Testis (tissue), 3 donors: ENCODE results near the gene ITCH. TPM values are rescaled to one million over a fixed set of nuclear protein-coding genes. Genes with fewer than 3 reads are reported as not detected.
"Not testable (repeated sequence)": the region's sequence is repeated elsewhere in the genome, so short reads cannot be mapped to it uniquely, and the experiment has no call there.

Experiments used
- DNase-seq: peaks from one replicate; pipeline ENCODE4 v3.0.0-alpha.2; 2019
- H3K27ac ChIP-seq, 2 donors: fragments of 200-600 bp; sonication (generic); one replicate each; pipeline ENCODE4 v1.5.1; 2019
- H3K27me3 ChIP-seq: fragments of 200-600 bp; sonication (generic); one replicate; pipeline ENCODE4 v1.5.1; 2019
- H3K36me3 ChIP-seq: fragments of 200-600 bp; sonication (generic); one replicate; pipeline ENCODE4 v1.5.1; 2017; ENCODE audit warnings: low read depth; ENCODE audit errors: missing control alignments
- H3K4me1 ChIP-seq: fragments of 200-600 bp; sonication (generic); one replicate; pipeline ENCODE4 v1.5.1; 2019
- H3K4me3 ChIP-seq, 2 donors: fragments of 200-600 bp; sonication (generic); one replicate each; pipeline ENCODE4 v1.5.1; 2017 to 2019
- H3K9me3 ChIP-seq: fragments of 200-600 bp; sonication (generic); one replicate; pipeline ENCODE4 v1.5.1; 2017
- POLR2A ChIP-seq: fragments of 450-650 bp; IDR thresholded peaks from one replicate; pipeline ENCODE4 v1.6.1; 2017; ENCODE audit warnings: antibody characterized with exemption, mild to moderate bottlenecking, moderate library complexity
- WGBS, 2 donors: methylation state at CpG; one replicate each; pipeline ENCODE4 v1.1.5; 2018; 5-methylcytosine and 5-hydroxymethylcytosine counted together
- intact Hi-C: fragments of 100-400 bp; cut with DNase I; formaldehyde crosslinking; loops from one replicate; pipeline ENCODE4 v1.15.1; 2023; ENCODE audit warnings: low total_unique reads
- polyA plus RNA-seq: library from polyadenylated mRNA; stranded (reverse); fragments of 350-450 nt; fragmentation: Illumina TruSeq; extraction: RNeasy Lipid Tissue Mini Kit (QIAGEN cat#74804); gene quantifications from one replicate; pipeline ENCODE4 v1.2.3, GENCODE V29; 2014; ENCODE audit warnings: low read depth, low replicate concordance; ENCODE audit not compliant: insufficient read depth
- total RNA-seq, 2 donors: library from RNA; depleted of rRNA; stranded (reverse); fragments of >200 nt; gene quantifications; one replicate each; pipeline ENCODE4 v1.2.3, GENCODE V29; 2016
- TF ChIP-seq, protein P1 (sequence below), 3 experiments: fragments of 450-650 bp in 2 of 3; fragments of 200-600 bp in 1 of 3; sonication (generic) in 1 of 3; IDR thresholded peaks; one replicate each; pipeline ENCODE4 v1.5.1; 2016 to 2019; ENCODE audit warnings: antibody characterized with exemption in 3 of 3, mild to moderate bottlenecking in 2 of 3, moderate library complexity in 1 of 3

ITCH gene
- total and polyA plus RNA-seq, 3 donors from 2014 or later: 75.4 to 107 (median 88.1) TPM

DNA sequence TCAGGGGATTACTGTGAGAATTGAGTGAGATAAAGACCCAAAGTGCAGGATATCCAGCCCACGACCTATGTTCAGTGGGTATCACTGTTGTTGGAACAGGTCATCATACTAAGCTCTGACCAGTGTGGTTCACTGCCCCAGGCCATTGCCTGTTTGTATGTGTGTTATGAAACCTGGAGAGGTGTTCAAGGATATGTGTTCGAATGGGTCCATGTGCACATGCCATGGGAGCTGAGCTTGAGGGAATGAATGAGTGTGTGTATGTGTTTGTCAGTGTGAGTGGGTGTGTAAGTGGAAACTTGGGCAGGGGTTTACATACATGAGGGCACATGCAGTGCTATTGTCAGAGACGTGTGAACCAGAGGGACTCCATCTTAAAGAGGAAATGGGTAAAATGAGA is 42.2 kb upstream of the ITCH start:
- TF ChIP-seq, protein P1, sequence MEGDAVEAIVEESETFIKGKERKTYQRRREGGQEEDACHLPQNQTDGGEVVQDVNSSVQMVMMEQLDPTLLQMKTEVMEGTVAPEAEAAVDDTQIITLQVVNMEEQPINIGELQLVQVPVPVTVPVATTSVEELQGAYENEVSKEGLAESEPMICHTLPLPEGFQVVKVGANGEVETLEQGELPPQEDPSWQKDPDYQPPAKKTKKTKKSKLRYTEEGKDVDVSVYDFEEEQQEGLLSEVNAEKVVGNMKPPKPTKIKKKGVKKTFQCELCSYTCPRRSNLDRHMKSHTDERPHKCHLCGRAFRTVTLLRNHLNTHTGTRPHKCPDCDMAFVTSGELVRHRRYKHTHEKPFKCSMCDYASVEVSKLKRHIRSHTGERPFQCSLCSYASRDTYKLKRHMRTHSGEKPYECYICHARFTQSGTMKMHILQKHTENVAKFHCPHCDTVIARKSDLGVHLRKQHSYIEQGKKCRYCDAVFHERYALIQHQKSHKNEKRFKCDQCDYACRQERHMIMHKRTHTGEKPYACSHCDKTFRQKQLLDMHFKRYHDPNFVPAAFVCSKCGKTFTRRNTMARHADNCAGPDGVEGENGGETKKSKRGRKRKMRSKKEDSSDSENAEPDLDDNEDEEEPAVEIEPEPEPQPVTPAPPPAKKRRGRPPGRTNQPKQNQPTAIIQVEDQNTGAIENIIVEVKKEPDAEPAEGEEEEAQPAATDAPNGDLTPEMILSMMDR (IDR thresholded peaks at IDR 0.05): no peak
- TF ChIP-seq POLR2A: no peak
- Histone ChIP-seq H3K4me1 (no peaks in the 10 kb centered on the region), H3K4me3 (no peak overlapping the region), H3K9me3 (no peaks in the 10 kb centered on the region), H3K36me3 (no peaks in the 10 kb centered on the region), H3K27ac (no peak overlapping the region), H3K27me3 (no peaks in the 10 kb centered on the region)
- DNase-seq: no peak
- 60 to 78% methylated on average over 2 to 3 of the region's 3 CpGs for WGBS, 2 donors
- intact Hi-C loops: no loop called here

DNA sequence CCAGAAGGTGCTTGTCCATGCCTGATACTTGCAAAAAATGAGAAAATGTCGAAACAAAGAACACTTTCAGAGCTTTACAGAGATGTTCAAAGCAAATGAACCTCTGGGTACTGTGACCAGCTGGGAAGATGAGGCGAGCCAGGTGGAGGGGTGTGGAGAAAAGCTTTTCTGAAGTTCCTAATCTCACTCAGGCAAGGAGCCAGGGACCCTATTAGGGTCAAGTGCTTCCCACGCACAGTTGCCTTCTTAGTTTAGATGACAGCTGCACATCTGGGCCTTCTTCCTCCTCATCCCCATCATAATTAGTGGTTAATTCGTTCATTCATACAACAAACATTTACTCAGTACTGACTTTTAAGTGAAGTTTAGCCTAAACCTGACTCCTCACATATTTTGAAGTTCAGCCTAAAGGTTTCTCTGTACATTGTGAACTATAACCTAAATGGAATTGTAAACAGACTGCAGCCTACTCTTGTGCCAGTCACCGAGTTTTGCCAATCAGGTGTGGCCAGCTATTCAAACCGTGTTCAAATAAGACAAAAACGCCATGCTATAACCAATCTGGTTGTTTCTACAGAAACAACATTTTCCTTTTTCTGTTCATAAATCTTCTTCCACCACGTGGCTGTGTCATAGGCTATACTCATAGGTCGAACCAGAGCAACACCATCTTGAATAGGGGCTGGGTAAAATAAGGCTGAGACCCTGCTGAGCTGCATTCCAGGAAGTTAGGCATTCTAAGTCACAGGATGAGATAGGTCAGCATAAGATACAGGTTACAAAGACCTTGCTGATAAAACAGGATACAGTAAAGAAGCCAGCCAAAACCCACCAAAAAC is 40.6 kb upstream of the ITCH start:
- WGBS, 2 donors: 70 to 75% methylated on average over 9 of the region's 9 CpGs
- H3K36me3 ChIP-seq: no peaks in the 10 kb centered on the region
- TF ChIP-seq, protein P1 (IDR thresholded peaks at IDR 0.05): no peak
- no peak for TF ChIP-seq POLR2A
- DNase-seq: no peak
- H3K9me3 ChIP-seq: no peaks in the 10 kb centered on the region
- H3K4me1 ChIP-seq: no peaks in the 10 kb centered on the region
- no peaks in the 10 kb centered on the region for H3K27me3 ChIP-seq
- intact Hi-C loops: no loop called here
- no peak overlapping the region for H3K27ac ChIP-seq
- H3K4me3 ChIP-seq: no peak overlapping the region

DNA sequence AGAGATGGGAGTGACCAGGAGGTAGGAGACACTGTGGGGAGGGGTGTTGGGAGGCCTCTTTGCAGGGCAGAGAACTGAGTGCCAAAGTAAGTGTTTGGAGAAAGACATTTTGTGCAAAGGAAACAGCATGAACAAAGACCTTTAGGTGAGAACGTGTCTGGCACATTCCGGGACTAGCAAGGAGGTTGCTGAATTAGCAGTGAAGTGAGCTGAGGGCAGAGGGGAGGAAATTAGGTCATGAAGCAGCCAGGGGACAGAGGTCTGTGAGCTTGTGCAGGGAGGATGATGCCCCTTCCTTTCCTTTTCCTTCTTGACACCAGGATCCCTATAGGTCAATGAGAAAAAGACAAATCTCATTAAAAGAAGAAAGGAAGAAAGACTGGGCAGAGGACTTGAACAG is 38.5 kb upstream of the ITCH start:
- no peaks in the 10 kb centered on the region for H3K36me3 ChIP-seq
- no peak overlapping the region for H3K27ac ChIP-seq
- WGBS, 2 donors: 20 to 34% methylated on average over 2 of the region's 2 CpGs
- no peaks in the 10 kb centered on the region for H3K9me3 ChIP-seq
- H3K27me3 ChIP-seq: no peaks in the 10 kb centered on the region
- no peak overlapping the region for H3K4me3 ChIP-seq
- no peaks in the 10 kb centered on the region for H3K4me1 ChIP-seq
- no peak for DNase-seq
- TF ChIP-seq, protein P1 (IDR thresholded peaks at IDR 0.05): no peak
- TF ChIP-seq POLR2A: no peak
- intact Hi-C loops: no loop called here

DNA sequence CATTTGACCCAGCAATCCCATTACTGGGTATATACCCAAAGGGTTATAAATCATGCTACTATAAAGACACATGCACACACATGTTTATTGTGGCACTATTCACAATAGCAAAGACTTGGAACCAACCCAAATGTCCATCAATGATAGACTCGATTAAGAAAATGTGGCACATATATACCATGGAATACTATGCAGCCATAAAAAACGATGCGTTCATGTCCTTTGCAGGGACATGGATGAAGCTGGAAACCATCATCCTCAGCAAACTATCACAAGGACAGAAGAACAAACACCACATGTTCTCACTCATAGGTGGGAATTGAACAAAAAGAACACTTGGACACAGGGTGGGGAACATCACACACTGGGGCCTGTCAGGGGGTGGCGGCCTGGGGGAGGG is 34.9 kb upstream of the ITCH start:
- DNase-seq, H3K27ac ChIP-seq, H3K4me3 ChIP-seq, H3K27me3 ChIP-seq, H3K4me1 ChIP-seq, intact Hi-C loops, H3K36me3 ChIP-seq, H3K9me3 ChIP-seq: not testable (repeated sequence)
- WGBS, 2 donors: 94 to 97% methylated on average over 4 of the region's 4 CpGs

DNA sequence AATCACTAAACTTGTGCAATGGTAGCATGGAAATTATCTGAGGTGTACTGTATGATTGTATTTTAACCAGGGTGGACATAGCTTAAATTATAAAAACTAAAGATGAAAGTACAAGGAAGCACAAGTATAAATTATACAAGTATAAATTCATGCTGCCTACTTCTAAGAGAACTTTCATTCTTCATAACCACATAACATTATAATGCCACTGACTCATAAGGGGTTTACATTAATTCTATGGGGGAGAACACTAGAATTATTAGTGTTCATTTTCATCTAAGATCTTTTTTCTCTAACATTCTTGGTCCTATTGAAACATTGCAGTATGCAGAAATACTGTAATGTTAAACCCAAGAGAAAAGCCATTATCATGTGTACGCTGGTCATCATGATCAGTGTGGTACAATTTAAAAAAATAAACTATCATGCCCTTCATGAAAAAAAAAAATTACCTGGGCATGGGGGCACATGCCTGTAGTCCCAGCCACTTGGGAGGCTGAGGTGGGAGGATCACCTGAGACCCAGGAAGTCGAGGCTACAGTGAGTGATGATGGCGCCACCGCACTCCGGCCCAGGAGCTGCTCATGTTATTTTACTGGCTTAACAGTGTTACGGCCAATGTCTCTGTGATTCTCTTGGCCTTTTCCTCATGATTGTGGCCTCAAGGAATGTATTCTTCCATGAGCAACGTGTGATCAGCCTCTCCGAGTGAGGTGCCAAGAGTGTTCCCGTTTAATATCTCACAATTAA is 34.0 kb upstream of the ITCH start:
- Histone ChIP-seq H3K27me3 (no peaks in the 10 kb centered on the region), H3K9me3 (no peaks in the 10 kb centered on the region), H3K4me3 (no peak overlapping the region), H3K4me1 (no peaks in the 10 kb centered on the region), H3K27ac (no peak overlapping the region), H3K36me3 (no peaks in the 10 kb centered on the region)
- 84 to 85% methylated on average over 9 of the region's 9 CpGs for WGBS, 2 donors
- TF ChIP-seq, protein P1 (IDR thresholded peaks at IDR 0.05): no peak
- no peak for TF ChIP-seq POLR2A
- intact Hi-C loops: no loop called here
- DNase-seq: no peak

DNA sequence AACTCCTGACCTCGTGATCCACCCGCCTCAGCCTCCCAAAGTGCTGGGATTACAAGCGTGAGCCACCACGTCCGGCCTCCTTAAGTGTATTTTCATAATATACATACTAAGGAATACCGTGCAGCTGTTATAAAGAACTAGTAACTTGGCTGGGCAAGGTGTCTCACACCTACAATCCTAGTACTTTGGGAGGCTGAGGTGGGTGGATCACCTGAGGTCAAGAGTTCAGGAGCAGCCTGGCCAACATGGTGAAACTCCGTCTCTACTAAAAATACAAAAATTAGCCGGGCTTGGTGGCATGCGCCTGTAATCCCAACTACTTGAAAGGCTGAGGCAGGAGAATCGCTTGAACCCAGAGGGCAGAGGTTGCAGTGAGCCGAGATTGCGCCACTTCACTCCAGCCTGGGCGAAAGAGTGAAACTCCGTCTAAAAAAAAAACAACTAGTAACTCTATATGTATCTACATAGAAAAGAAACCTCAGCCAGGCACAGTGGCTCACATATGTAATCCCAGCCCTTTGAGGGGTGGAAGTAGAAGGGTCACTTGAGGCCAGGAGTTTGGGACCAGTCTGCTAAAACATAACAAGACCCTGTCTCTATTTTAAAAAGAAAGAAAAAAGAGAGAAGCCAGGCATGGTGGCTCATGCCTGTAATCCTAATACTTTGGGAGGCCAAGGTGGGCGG is 32.1 kb upstream of the ITCH start:
- H3K4me1 ChIP-seq, H3K27me3 ChIP-seq, H3K36me3 ChIP-seq, intact Hi-C loops, H3K4me3 ChIP-seq, H3K27ac ChIP-seq, H3K9me3 ChIP-seq, DNase-seq: not testable (repeated sequence)
- WGBS, 2 donors: 91 to 96% methylated on average over 15 of the region's 15 CpGs
